ENCODE results near the gene C2CD2. TPM values are rescaled to one million over a fixed set of nuclear protein-coding genes. Genes with fewer than 3 reads are reported as not detected.

The C2CD2 gene
- total RNA-seq, 4 donors from 2014 or later = 3.0 to 15.7 (median 7.4) TPM

- peaks cover 0 to 3% (median 0%) of the 10 kb centered on the region in 4 donors for H3K36me3 ChIP-seq
- peak; percentile 26 for DNase-seq
- WGBS, 2 donors (ENCODE audit: low coverage in 1 of 2) = 50 to 69% methylated on average over 1 to 8 of the region's 10 CpGs
Measured at GRCh38 chr21:41835711-41836154, 118.1 kb downstream of the C2CD2 start.

More at GRCh38 chr21:41835711-41836154, 118.1 kb downstream of the C2CD2 start:
- no peaks in the 10 kb centered on the region for H3K27me3 ChIP-seq
- peak overlapping the region in 2 of 4 donors; percentile 17 to 19 for H3K27ac ChIP-seq
- peaks cover 3% of the 10 kb centered on the region in 2 donors for H3K9me3 ChIP-seq
- H3K4me3 ChIP-seq = no peak overlapping the region
- in situ Hi-C loops (cut with MboI; ENCODE audit: low pct_ligation_motif_present in 1 of 4, low pct_unique_long_range_greater_than_20kb in 1 of 4, low sequenced_read_pairs in 3 of 4) (no loop called here), intact Hi-C loops (cut with DNase I; ENCODE audit: low total_unique reads) (loop anchor here (2.0 kb wide), 1 partner anchor 587 kb away; no protein-coding TSS in a partner anchor)
- H3K4me1 ChIP-seq = no peaks in the 10 kb centered on the region
- no peak for TF ChIP-seq EP300 (IDR thresholded peaks at IDR 0.05; ENCODE audit: low read depth)
- TF ChIP-seq POLR2A (IDR thresholded peaks at IDR 0.05) = no peak
- TF ChIP-seq CTCF (IDR thresholded peaks at IDR 0.05) = no peak
- no peak for TF ChIP-seq POLR2AphosphoS5 (IDR thresholded peaks at IDR 0.05)

Small RNAs within 50 kb of the gene (small RNA-seq; reads per million reads assigned to genes)
- gene RF00334 = 0 reads per million in 4 donors

Other genes with a start within 250 kb of the C2CD2 start
- 10 to 100 TPM in 2 of 4 donors, 1 to 10 TPM in 2; 4.4 to 20.5 (median 10.6) TPM for gene RIPK4, start 187.0 kb downstream of the C2CD2 start, total RNA-seq
- gene PRDM15, start 74.7 kb downstream of the C2CD2 start, total RNA-seq = 10 to 100 TPM in 2 of 4 donors, 1 to 10 TPM in 2; 6.4 to 88.4 (median 21.1) TPM
- gene ZBTB21, start 56.3 kb upstream of the C2CD2 start, total RNA-seq = 10 to 100 TPM in 2 of 4 donors, 1 to 10 TPM in 2; 5.2 to 19.5 (median 9.7) TPM
- gene UMODL1, start 117.3 kb upstream of the C2CD2 start, total RNA-seq = 1 to 10 TPM in 1 of 4 donors, under 1 TPM in 2, not detected in 1; 0.16 to 3.2 (median 0.68) TPM

All from transverse colon (tissue), 4 donors.